Measurements from ENCODE around the gene CCDC112.

GRCh38 chr5:115304496-115304895 lies 8.0 kb upstream of the CCDC112 start:
- TF ChIP-seq ARNT (IDR thresholded peaks at IDR 0.05): no peak
- no peak for TF ChIP-seq FOXM1 (IDR thresholded peaks at IDR 0.05; ENCODE audit: borderline replicate concordance)
- no peak for TF ChIP-seq HDGF (IDR thresholded peaks at IDR 0.05; ENCODE audit: borderline replicate concordance)
- no peak for TF ChIP-seq FOXK2 (IDR thresholded peaks at IDR 0.05)
- TF ChIP-seq ELF4 (IDR thresholded peaks at IDR 0.05): no peak
- no peak for TF ChIP-seq SP1 (IDR thresholded peaks at IDR 0.05)
- TF ChIP-seq NFRKB (IDR thresholded peaks at IDR 0.05): no peak
- no peak for TF ChIP-seq FOXA1 (IDR thresholded peaks at IDR 0.05)
- TF ChIP-seq CTBP1 (IDR thresholded peaks at IDR 0.05; ENCODE audit: borderline replicate concordance): no peak
- no peak for TF ChIP-seq TARDBP (IDR thresholded peaks at IDR 0.05)
- no peak for TF ChIP-seq PKNOX1 (IDR thresholded peaks at IDR 0.05)
- no peak for TF ChIP-seq SUZ12 (IDR thresholded peaks at IDR 0.05)

Measured in HEK293T (cell line).